GM19324 (cell line): ENCODE measurements around the gene ID2.

Source experiments
- ATAC-seq: cut with Tn5 transposase; IDR thresholded peaks from one replicate; pipeline ENCODE4 v1.9.1; 2021; ENCODE audit warnings: mild to moderate bottlenecking, moderate library complexity; ENCODE audit not compliant: unreplicated experiment, low FRiP score

Gene ID2

GRCh38 chr2:8682719-8683667 is 1.1 kb downstream of the ID2 start:
- ATAC-seq = no peak

- ATAC-seq = no peak
Observed at GRCh38 chr2:8684540-8684877, 2.7 kb downstream of the ID2 start.

- ATAC-seq = no peak
Observed at GRCh38 chr2:8684878-8685696, 3.2 kb downstream of the ID2 start.

- ATAC-seq = peak; percentile 17
Observed at GRCh38 chr2:8685697-8686358, 4.0 kb downstream of the ID2 start.

GRCh38 chr2:8691859-8692437 is 10.1 kb downstream of the ID2 start:
- no peak for ATAC-seq

- no peak for ATAC-seq
Observed at GRCh38 chr2:8692783-8693156, 10.9 kb downstream of the ID2 start.

GRCh38 chr2:8693157-8693821 is 11.4 kb downstream of the ID2 start:
- no peak for ATAC-seq

- no peak for ATAC-seq
Observed at GRCh38 chr2:8694737-8695136, 12.9 kb downstream of the ID2 start.

- no peak for ATAC-seq
Observed at GRCh38 chr2:8697190-8697589, 15.3 kb downstream of the ID2 start.

GRCh38 chr2:8699839-8700238 is 18.0 kb downstream of the ID2 start:
- ATAC-seq = no peak

- no peak for ATAC-seq
Observed at GRCh38 chr2:8701681-8702379, 20.0 kb downstream of the ID2 start.

GRCh38 chr2:8704906-8705305 is 23.1 kb downstream of the ID2 start:
- no peak for ATAC-seq

- ATAC-seq = no peak
Observed at GRCh38 chr2:8709611-8710010, 27.8 kb downstream of the ID2 start.

- no peak for ATAC-seq
Observed at GRCh38 chr2:8710951-8711350, 29.1 kb downstream of the ID2 start.

GRCh38 chr2:8714283-8714682 is 32.4 kb downstream of the ID2 start:
- no peak for ATAC-seq

GRCh38 chr2:8714971-8715370 is 33.1 kb downstream of the ID2 start:
- ATAC-seq = no peak

- no peak for ATAC-seq
Observed at GRCh38 chr2:8719528-8719927, 37.7 kb downstream of the ID2 start.

- ATAC-seq = no peak
Observed at GRCh38 chr2:8720741-8721140, 38.9 kb downstream of the ID2 start.

- no peak for ATAC-seq
Observed at GRCh38 chr2:8721410-8721809, 39.6 kb downstream of the ID2 start.

GRCh38 chr2:8722986-8723385 is 41.1 kb downstream of the ID2 start:
- no peak for ATAC-seq
